ENCODE data around the gene TRIM46.

Gene TRIM46

GRCh38 chr1:155173478-155174323 lies at the start of gene TRIM46:
Gene TRIM46 (plus strand): TSS chr1:155173849. CDS start chr1:155173967, 118 bp downstream.
- peak in 1 of 2 donors; percentile 36 for DNase-seq (ENCODE audit: low read depth in 2 of 2, low spot score in 1 of 2)

GRCh38 chr1:155124503-155125463 lies 48.9 kb upstream of the TRIM46 start:
- DNase-seq (ENCODE audit: low read depth in 2 of 2, low spot score in 1 of 2) = no peak

GRCh38 chr1:155125511-155125945 lies 48.1 kb upstream of the TRIM46 start:
- DNase-seq (ENCODE audit: low read depth in 2 of 2, low spot score in 1 of 2) = no peak

GRCh38 chr1:155125946-155126555 lies 47.6 kb upstream of the TRIM46 start:
- DNase-seq (ENCODE audit: low read depth in 2 of 2, low spot score in 1 of 2) = no peak

- DNase-seq (ENCODE audit: low read depth in 2 of 2, low spot score in 1 of 2) = peak in 1 of 2 donors; percentile 12
Measured at GRCh38 chr1:155126556-155127104, 47.0 kb upstream of the TRIM46 start.

GRCh38 chr1:155127105-155127966 lies 46.3 kb upstream of the TRIM46 start, which contains the start of gene EFNA1:
Gene EFNA1 (plus strand): TSS chr1:155127876. CDS start chr1:155127978, 102 bp downstream.
- DNase-seq (ENCODE audit: low read depth in 2 of 2, low spot score in 1 of 2) = peak; percentile 3 to 17

- no peak for DNase-seq (ENCODE audit: low read depth in 2 of 2, low spot score in 1 of 2)
Measured at GRCh38 chr1:155127967-155128754, 45.5 kb upstream of the TRIM46 start.

GRCh38 chr1:155128755-155129473 lies 44.7 kb upstream of the TRIM46 start:
- no peak for DNase-seq (ENCODE audit: low read depth in 2 of 2, low spot score in 1 of 2)

- no peak for DNase-seq (ENCODE audit: low read depth in 2 of 2, low spot score in 1 of 2)
Measured at GRCh38 chr1:155130272-155131006, 43.2 kb upstream of the TRIM46 start.

GRCh38 chr1:155131285-155131684 lies 42.4 kb upstream of the TRIM46 start:
- no peak for DNase-seq (ENCODE audit: low read depth in 2 of 2, low spot score in 1 of 2)

- no peak for DNase-seq (ENCODE audit: low read depth in 2 of 2, low spot score in 1 of 2)
Measured at GRCh38 chr1:155131856-155132255, 41.8 kb upstream of the TRIM46 start.

- no peak for DNase-seq (ENCODE audit: low read depth in 2 of 2, low spot score in 1 of 2)
Measured at GRCh38 chr1:155133799-155134281, 39.8 kb upstream of the TRIM46 start.

- no peak for DNase-seq (ENCODE audit: low read depth in 2 of 2, low spot score in 1 of 2)
Measured at GRCh38 chr1:155134322-155134721, 39.3 kb upstream of the TRIM46 start.

- DNase-seq (ENCODE audit: low read depth in 2 of 2, low spot score in 1 of 2) = peak; percentile 28 to 43
Measured at GRCh38 chr1:155134880-155135414, 38.7 kb upstream of the TRIM46 start.

- DNase-seq (ENCODE audit: low read depth in 2 of 2, low spot score in 1 of 2) = peak; percentile 73 to 82
Measured at GRCh38 chr1:155135415-155136028, 38.1 kb upstream of the TRIM46 start, which contains the start of gene SLC50A1. Gene SLC50A1 (plus strand): TSS chr1:155135852. CDS start chr1:155135912, 60 bp downstream.

- DNase-seq (ENCODE audit: low read depth in 2 of 2, low spot score in 1 of 2) = no peak
Measured at GRCh38 chr1:155136748-155137147, 36.9 kb upstream of the TRIM46 start.

Measured in stimulated activated CD8-positive, alpha-beta memory T cell treated with anti-CD3 and anti-CD28 coated beads, Interleukin-4, amount 100 ng/mL, for 4 hours (primary cell).